Measurements from ENCODE around the gene EBPL.

DNA sequence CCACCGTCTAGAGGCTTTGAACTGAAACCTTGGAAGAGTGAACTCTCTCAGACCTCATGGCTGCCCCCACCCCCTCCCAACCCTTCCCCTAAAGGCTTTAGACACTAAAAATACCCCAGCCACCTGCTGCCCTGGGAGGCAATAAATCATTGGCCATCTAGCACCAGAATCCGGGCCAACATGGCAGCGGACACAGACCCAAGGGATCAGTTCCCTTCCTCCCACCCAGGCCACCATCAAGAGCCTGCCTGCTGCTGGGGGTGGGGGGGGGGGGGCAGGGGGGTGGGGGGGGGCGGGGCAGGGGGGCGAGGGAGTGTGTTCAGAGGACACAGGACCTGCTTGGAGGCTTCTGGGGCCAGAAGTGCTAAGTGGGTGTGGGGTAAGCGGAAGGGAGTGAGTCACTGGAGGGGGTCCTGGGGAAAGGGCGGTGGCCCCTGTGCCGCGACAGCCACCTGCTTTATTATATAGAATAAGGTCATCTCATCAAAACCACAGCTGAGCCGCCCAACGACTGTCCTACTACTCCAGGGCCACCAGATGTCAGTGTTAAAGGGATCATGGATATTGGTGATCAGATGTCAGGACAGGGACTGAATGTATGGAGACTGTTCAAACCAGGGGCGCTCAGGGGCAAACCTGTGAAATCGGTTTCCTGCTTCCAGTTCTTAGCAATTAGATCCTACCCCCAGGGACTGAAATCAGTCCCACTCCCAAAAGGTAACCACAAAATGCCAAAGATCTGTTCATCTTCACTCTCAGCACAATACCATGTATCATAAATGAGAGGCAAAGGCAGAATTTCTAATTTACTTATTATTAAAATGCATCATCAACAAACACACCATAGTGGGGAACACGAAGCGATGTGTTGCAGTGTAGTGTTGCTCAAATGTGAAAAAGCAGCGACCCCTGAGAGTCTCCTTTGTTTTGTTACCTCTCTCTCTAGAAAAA lies 38.7 kb downstream of the EBPL start:
- TF ChIP-seq CTCF (tag by site-specific recombination; IDR thresholded peaks at IDR 0.05), result no peak; the same call in 1 of the 2 replicates
- TF ChIP-seq ZNF596 (tag by site-specific recombination; IDR thresholded peaks at IDR 0.05), result no peak
- TF ChIP-seq MEIS1 (CRISPR knock-in tag; IDR thresholded peaks at IDR 0.05; ENCODE audit: borderline replicate concordance), result no peak
- TF ChIP-seq REST (tag by site-specific recombination; IDR thresholded peaks at IDR 0.05), result no peak
- peak; percentile 55 for TF ChIP-seq ZNF654 (tag by site-specific recombination; IDR thresholded peaks at IDR 0.05; ENCODE audit: low read depth)
- no peak for TF ChIP-seq ZNF138 (tag by site-specific recombination; IDR thresholded peaks at IDR 0.05; ENCODE audit: borderline replicate concordance)
- no peak for TF ChIP-seq ZNF600 (tag by site-specific recombination; IDR thresholded peaks at IDR 0.05)
- TF ChIP-seq ZNF366 (tag by site-specific recombination; conservative IDR thresholded peaks at IDR 0.05), result no peak
